Activated CD4-positive, alpha-beta T cell treated with anti-CD3 and anti-CD28 coated beads, Interleukin-2, Interleukin-6, amounts not matched to agents 100 ng/mL and 50 ng/mL, durations not matched to agents 16 hours and 8 hours (primary cell): ENCODE measurements around the gene FHOD3.
"Not testable (repeated sequence)": the region's sequence is repeated elsewhere in the genome, so short reads cannot be mapped to it uniquely, and the experiment has no call there.

Experiments
- DNase-seq: peaks from one replicate; pipeline ENCODE4 v3.0.0-alpha.2; 2020

Gene FHOD3

DNA sequence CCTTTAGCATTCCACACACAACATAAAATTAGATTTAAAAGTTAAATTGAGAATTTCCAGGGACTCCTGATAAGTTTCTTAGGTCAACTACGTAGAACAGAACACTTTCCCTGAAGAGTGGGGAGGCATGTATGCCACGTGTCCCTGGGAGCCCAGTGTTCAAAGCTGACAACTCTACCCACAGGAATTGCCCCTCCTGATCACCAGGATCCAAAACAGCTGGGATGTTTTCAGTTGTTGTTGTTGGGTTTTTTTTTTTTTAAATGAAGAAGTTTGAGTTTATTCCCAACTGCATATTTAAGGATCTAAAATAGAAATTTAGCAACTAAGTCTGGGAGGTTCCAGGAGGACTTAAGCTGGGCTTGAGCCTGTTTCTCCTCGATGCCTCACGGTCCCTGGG, 430.8 kb downstream of the FHOD3 start:
- no peak for DNase-seq

DNA sequence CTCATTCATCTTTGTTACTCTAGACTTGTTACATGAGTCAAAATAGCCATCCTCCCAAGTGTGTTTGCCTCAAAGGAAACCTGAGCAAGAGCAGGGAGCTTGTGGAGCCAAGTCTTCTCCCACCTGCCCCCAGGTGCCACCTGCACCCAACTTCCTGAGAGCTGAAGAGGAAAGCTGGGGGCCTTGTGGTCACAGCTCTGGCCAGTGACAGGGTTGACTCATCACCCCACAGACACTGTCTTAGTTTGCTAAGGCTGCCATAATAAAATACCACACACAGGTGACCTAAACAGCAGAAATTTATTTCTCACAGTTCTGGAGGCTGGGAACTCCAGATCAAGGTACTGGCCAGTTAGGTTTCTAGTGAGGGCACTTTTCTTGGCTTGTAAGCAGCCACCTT, 431.7 kb downstream of the FHOD3 start:
- no peak for DNase-seq

DNA sequence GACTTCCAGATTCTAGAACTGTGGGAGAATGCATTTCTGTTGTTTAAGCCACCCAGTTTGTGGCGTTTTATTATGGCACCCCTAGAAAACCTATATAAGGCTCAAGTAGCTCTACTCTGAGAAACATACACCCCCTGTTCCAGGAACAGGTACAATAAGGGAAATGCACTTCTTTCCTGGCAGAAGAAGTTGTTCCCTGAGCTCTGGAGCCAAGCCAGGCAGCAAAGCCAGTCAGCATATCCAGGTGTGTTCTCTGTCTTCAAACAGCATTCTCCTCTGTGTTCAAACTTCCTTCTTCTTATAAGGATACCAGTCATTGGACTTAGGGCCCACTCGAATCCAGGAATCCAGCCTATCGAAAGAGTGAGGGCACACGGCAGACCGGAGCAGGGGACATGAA, 434.8 kb downstream of the FHOD3 start:
- DNase-seq: no peak

DNA sequence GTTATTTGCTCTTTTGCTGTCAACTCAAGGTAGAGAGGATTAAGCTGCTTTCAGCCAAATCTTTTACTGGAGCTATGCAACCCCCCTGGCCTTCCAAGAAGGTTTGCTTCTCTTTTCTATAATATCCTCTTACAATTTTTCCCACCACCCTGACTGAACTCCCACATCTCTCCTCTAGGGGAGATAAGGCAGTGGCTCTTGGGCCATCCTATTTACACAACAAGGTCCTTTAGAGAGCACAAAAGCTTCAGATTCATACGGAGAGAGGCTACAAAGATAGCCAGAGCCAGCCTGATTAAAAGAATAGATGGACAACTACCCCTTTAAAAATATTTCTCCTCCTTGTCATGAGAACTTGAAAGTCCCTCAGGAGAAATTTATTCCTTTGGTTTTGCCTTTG, 435.6 kb downstream of the FHOD3 start:
- DNase-seq: no peak

DNA sequence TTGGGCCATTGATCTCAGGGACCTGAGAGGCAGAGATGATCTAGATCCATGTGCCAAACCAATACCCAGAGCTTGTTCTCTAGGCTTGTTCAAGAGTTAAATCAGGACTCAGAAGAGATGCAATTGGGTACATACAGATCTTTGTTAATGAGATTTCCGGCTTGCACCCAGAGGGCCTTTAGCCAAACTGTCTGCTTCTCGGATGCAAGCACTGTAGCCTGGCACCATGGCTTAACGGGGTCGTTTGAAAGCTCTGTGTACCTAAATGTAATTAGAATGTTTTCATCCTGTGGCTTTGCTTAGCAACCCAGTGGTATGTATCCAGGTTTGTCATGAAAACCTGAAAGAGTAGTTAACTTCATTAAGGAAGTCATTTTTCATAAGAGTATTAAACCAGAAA, 437.1 kb downstream of the FHOD3 start:
- no peak for DNase-seq

DNA sequence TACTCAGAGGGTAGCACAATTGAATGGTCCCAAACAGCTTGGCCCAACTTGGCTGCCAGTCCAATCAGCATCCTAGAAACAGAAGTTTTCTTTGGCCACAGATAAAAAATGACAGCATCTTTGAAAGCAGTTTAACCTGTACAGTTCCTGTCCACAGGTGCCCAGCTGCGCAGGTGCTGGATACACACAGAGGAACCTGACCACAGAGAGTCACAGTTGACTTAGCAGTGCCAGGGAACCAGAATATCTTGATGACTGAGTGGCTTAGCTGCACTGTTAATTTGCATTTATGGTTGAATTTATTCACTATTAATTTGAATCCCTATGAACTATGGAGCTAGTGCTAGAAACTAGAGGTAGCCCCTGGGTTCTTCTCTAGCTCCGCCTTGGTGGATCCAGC, 437.6 kb downstream of the FHOD3 start:
- DNase-seq: no peak

DNA sequence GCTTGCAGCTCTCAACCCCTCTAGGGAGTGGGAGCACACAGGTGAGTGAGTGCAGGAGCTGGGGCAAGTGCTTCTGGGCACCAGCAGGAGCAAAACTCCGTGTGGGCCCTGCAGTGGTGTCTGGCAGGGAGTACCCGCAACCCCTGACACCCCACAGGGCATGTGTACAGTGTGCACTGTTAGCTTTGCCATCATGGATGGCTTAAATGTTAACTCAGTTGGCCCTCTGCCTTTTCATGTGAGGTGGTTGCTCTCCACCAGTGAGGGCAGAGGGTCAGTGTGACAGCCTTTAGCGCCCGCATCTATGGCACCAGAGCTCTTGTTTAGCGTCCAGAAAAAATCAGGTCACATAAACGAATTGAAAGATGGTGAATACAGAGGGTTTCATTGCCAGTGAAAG, 438.6 kb downstream of the FHOD3 start:
- no peak for DNase-seq

DNA sequence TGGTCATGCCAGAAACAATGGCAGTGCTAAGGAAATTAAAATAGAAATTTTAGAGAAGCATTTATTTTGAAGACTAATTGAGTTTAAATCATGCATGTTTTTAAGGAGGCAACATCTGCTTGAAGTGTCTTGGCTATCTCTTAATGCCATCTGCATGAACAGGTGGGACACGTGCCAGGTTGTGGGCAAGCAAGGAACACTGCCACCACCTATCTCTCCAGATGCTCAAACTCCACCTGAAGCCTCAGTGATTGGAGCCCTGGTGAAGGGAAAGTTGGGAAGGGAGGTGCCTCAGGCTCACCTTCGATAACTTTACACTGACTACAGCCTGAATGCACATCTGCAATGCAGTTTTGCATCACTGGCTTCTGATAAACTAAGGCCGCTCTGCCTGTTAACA, 439.8 kb downstream of the FHOD3 start:
- DNase-seq: no peak

DNA sequence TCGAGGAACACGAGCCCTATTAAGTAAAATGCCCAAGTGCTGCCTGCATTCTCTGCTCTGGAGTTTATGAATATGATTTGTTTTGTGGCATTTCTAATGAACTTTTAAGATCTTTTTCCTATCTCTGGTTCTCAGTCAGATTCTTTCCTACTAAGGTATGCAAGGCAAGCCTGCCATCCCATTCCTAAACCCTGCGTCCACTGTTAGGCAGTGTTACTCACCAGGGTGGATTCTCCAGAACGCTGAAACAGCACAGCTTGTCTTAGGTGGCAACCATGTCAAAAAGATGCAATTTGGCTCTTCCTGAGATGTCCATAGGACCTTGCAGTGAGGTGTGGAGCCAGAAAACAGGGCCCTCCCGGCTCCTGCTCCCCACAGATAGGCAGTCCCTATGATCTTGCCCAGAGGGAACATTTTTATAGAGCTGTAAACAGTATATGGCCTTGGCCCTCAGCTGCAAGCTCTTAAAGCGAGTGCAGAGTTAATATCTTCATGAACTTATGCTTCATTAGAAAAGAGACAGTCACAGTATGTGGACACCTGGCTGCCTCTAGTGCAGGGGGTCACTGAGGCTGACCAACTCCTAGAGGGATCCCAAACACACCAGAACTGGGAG, 446.9 kb downstream of the FHOD3 start:
- no peak for DNase-seq

DNA sequence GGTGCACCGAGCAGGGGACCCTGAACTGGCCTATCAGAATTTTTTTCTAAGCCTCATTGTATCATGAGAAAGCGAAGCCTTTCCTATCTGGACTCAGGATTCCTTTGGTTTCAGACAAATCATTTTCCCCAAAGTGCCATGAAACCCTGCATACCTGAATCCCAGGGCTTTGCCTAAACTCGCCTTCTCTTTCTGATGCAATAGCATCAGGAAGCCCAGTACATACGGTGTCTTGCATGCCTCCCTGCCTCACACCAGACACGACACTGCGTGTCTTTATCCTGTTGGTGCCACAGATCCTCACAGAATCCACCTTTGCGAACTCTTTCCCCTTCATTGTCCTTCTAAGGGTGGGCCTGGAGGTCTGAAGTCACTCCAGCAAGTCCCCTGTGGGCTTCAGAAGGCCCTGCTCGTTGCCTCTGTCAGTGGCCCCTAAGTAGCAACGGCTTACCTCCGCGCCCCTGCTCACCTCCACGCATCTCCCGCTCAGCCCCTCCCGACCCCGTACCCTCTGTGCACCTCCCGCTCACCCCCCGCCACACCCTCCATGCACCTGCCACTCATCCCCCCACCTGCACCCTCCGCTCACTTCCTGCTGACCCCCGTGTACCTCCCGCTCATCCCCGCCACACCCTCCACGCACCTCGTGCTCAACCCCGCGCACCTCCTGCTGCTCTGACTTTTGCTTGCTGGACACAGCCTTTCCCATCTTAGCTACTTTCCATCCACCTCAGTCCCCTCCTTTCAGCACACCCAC, 447.9 kb downstream of the FHOD3 start:
- DNase-seq: no peak

DNA sequence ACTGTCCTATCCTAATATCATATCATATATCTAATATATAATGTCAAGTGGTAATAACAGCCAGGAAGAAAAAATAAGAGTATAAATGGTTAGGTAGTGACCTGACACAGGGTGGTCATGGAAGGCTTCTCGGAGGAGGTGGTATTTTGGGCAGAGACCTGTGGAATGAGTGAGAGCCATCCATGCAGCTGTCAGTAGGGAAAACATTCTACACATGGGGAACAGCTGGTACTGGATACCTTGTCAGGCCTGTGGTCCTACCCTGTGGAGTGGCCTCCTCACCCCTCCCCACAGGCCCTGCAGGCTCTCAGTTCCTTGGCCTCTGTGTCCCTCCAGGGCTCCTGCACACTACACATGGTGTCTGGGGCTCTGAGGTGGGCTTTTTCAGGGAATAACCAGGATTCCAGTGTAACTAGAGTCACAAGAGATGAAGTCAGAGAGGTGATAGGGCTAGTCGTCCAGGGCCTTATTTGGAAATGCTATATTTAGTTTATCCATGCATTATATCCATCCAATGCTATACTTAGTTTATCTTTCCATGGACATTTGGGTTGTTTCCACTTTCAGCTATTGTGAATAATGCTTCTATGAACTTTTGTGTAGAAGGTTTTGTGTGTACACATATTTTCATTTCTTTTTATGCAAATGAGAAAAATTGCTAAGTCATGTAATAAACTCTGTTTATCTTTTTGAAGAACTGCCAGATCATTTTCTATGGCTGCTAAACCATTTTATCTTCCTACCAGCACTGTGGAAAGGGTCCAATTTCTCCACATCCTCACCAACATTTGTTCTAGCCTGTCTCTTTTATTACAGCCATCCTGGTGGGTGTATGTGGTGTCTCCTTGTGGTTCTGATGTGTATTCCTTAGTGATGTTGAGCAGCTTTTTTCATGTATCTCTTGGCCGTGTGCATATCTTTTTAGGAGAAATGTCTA, 455.7 kb downstream of the FHOD3 start:
- DNase-seq: no peak

DNA sequence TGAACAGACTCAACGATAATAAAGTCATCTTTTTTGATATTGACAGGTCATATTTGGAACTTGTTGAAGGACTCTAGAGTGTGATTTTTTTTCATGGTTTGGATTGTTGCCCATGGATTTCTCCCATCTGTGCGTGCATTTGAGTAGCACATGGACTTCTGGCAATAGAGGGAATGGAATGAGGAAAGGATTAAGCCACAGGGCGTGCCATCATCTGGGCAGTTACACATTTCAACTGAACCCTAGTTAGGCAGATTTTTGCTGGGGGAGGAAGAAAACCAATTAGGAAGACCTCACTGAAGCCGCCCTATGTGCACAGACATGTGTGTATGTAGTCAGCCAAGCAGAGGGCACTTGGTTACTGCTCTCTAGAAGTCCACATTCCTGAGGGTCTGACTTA, 458.7 kb downstream of the FHOD3 start:
- DNase-seq: no peak

DNA sequence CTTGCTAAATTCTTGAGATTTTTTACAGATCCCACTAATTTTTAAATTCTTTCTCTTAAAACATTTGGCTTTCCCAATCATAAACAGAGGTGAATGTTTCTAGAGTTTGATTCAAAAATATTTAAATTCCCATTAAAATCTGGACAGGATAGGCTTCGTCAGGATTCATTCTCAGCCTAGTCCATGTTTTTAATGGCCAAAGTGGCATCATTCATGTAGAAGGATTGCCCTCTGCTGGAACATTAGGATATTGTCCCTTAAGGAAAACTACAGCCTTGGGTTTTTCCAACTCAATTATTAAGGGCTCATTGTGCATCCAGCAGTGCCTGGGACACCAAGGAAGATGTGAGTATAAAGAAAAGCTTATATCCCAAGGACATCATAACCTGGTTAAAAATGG, 459.6 kb downstream of the FHOD3 start:
- DNase-seq: peak; percentile 4

DNA sequence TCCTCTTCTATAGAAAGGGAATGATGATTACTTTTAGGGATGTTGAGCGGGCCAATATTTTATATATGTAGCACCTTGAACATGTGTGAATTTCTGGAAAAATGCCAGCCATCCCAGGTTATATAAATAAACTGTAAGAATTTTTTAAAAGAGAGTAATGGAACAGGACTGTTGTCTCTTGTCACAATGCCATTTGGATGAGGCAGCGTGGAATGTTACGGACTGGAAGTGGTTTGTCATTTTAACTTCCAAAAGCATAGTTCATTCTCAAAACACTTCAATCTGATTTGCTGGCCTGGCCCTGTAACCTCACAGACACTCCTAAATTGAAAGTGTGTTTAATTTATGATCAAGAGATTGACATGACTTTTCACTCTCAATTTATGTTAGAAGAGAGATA, 460.5 kb downstream of the FHOD3 start:
- DNase-seq: no peak

DNA sequence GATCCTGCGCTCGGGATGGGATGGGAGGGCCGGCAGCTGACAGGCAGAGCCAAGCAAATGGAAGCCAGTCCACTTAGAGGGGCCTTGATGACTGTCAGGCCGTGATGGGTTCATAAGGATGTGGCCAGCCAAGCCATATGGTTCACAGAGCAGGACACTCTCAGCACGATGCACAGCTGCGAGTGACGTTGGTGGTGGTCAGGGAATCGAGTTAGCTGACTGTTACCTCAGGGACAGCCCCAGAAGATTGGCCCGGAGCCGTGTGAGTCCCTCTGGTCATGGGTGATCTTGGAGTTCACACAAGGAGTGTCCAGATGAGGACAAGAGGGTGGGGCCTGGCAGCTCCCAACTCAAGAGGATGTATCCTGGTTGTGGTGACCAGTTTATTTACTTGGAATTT, 461.1 kb downstream of the FHOD3 start:
- no peak for DNase-seq

DNA sequence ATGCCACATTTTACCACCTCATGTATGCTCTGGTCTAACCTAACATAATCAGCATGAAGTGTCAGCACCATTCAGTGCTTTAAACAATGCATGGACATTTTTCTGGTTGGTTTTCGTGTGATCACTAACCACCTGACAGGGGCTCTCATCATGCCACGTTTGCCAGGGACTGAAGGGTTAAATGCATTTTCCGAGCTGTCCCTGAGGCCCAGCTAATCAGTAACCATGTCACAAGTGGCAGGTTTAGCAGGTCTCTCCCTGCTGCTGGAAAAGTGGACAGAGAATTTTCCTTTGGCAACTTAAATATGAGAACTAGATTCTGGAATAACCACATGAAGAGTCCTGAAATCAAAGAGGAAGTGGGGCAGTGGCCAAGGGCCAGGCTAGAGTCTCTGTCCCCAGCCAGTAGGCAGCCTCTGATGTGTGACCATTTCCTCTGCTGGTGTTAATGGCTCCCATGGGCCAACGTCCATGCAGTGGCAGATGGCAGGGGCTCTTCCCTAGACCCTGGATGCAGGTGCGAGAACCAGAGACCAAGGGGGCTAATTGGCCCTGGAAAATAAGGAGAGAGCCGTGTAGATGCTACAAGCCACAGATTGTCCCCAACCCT, 461.8 kb downstream of the FHOD3 start:
- DNase-seq: no peak

DNA sequence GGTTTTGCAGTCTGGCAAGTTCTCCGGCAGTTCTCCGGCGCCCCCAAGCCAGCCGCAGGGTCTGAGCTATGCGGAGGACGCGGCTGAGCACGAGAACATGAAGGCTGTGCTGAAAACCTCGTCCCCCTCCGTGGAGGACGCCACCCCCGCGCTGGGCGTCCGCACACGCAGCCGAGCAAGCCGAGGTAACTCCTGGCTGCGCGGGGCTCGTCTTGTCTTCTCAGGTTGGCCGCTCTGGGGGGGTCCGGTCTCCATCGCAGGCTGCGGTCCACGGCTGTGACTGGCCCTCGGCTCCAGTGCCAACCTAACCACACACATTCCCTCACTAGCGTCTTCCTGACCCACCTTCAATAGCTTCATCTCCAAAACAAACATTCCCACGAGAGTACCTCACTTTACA, 463.1 kb downstream of the FHOD3 start:
- no peak for DNase-seq

DNA sequence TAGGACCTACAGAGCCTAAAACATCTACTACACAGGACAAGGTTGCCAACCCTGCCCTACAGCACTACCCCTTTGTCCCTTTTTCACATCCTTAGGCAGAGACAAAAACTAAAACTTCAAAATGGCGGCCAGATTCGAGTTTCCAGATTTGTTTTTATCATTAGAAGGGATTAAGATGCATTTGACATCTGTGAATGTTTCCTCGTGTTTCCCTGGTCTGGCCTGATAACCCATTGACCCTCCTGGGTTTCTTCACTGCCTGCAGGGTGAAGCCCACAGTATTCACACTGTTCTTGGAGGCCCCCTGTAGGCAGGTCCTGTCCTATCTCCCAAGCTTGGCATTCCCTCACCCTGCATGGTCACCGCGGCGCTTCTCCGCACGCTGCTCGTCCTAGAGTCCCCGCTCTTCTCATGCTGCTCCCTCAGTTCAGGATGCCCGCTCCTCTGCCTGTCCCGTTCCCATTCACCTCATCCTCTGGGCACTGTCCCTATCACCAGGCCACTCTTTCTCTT, 463.7 kb downstream of the FHOD3 start:
- DNase-seq: no peak

DNA sequence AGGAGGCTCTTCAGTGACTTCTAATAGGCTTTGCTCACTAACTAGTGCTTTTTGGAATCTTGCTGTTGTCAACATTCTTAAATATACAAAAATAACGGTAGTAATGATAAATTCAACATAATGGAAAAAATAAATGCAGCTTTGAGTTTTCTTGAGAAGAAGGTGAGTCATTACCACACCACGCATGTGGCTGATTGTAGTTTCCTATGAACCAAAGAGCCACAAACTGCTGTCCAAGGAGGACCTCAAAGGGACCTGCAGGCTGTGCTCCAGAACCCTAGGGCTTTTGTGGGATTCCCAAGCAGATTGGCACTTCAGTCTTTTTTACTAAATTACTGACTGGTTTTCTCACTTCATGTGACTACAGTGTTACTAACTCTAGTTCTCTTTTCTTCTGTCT, 464.6 kb downstream of the FHOD3 start:
- DNase-seq: peak; percentile 9

DNA sequence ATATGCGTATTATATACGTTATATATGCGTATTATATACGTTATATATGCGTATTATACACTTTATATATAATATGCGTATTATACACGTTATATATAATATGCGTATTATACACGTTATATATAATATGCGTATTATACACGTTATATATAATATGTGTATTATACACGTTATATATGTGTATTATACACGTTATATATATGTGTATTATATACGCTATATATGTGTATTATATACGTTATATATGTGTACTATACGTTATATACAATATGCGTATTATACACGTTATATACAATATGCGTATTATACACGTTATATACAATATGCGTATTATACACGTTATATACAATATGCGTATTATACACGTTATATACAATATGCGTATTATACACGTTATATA, 465.5 kb downstream of the FHOD3 start:
- not testable (repeated sequence) for DNase-seq

DNA sequence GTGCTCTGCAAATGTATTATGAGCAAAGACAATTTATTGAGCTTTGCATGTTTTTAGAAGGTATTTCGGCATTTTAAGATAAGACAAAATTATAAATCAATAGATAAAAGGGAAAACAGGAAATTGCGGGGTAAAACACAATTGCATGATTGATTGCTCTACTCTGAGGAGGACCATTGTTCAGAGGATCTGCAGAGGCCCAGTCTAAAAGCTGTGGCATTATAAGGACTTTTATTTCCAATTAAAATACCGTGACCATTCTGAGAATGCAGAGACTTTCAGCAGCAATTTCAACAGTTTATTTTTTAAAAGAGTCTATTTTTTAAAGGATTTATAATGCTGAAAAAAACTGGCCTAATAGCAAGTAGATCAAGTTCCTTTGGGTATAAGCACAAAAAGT, 469.3 kb downstream of the FHOD3 start:
- no peak for DNase-seq

DNA sequence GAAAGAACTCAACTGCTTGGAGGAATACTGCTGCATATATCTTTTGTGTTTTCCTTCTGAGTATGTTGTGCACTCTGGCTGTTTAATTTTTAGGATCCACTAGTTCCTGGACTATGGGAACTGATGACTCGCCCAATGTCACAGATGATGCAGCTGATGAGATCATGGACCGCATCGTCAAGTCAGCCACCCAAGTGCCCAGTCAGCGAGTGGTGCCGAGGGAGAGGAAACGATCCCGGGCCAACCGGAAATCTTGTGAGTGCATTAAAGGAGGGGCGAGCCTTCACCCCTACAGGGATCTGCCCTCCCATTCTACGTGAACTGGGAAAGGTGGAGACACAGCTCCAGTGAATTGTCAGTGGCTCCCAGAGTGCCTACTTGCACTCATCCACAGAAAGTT, 471.7 kb downstream of the FHOD3 start:
- DNase-seq: no peak

DNA sequence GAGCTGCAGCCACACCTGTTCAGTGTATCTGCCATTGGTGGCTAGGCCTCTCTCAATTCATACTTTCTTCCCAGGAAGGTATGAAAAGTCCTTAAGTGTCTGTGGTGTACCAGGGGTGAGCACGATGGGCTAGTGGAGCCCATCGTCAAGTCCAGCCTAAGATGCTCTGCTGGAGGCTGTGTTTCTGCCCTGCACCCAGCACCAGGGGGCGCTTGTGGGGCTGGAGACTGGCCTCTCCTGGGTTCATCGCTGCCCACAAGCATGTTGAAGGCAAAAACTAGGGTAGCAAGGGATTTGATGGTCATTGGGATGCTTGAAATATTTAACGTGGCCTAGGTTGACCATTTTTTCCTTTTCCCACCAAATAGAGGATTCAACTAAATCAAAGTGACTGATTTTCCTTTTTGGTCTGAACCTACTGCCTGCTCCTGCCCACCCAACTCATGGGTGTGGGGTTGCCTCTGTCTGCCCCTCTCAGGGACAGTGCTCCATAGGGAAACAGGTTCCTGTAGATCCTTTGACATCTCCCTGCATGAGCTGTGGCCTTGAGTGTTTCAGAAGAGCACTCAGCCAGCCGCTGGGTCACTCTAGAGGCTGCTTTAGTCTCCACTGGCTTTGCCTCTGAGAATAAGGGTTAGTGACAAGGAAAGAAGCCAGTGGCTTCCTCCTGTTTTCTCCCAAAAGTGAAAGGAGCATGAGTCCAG, 472.2 kb downstream of the FHOD3 start:
- peak; percentile 38 for DNase-seq
